IgD-negative memory B cell (primary cell): ENCODE measurements around the gene MYPOP. TPM values are rescaled to one million over a fixed set of nuclear protein-coding genes. Genes with fewer than 3 reads are reported as not detected.

Source experiments
- H3K27ac Mint-ChIP-seq, 3 donors: one replicate each; pipeline ENCODE4 v1.8.0; 2020 to 2022; ENCODE audit warnings: mild to moderate bottlenecking in 3 of 3, mixed read lengths in 3 of 3, moderate library complexity in 1 of 3
- H3K27me3 Mint-ChIP-seq: one replicate; pipeline ENCODE4 v1.8.0; 2021; ENCODE audit warnings: mixed read lengths
- H3K36me3 Mint-ChIP-seq: one replicate; pipeline ENCODE4 v1.8.0; 2020; ENCODE audit warnings: mild to moderate bottlenecking, mixed read lengths
- H3K4me1 Mint-ChIP-seq, 3 donors: one replicate each; pipeline ENCODE4 v1.8.0; 2020 to 2022; ENCODE audit warnings: mixed read lengths in 3 of 3, mild to moderate bottlenecking in 1 of 3
- H3K4me3 Mint-ChIP-seq, 4 donors: one replicate each; pipeline ENCODE4 v1.8.0; 2020 to 2022; ENCODE audit warnings: mild to moderate bottlenecking in 4 of 4, mixed read lengths in 4 of 4, moderate library complexity in 3 of 4
- H3K9me3 Mint-ChIP-seq, 3 donors: one replicate each; pipeline ENCODE4 v1.8.0; 2020 to 2021; ENCODE audit warnings: mixed read lengths in 3 of 3, mild to moderate bottlenecking in 1 of 3
- polyA plus RNA-seq: library from polyadenylated mRNA; unstranded; fragments of 300-500 nt; fragmentation: Illumina TruSeq; gene quantifications from one replicate; pipeline ENCODE4 v1.2.3, GENCODE V29; 2021

Gene MYPOP, protein sequence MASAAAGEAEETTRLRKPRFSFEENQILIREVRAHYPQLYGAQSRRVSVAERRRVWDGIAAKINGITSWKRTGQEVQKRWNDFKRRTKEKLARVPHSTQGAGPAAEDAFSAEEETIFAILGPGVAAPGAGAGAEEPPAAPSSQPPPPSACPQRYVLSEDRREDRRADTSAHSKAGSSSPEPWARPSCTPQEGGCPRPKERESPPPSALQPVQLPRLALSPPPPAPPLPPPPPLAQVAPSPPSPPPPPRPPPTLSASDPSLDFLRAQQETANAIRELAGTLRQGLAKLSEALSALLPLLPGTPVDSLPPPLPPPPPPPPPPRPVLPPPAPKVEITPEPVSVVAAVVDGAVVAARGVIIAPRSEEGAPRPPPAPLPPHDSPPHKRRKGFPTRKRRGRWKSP
- polyA plus RNA-seq, result 0.70 TPM

DNA sequence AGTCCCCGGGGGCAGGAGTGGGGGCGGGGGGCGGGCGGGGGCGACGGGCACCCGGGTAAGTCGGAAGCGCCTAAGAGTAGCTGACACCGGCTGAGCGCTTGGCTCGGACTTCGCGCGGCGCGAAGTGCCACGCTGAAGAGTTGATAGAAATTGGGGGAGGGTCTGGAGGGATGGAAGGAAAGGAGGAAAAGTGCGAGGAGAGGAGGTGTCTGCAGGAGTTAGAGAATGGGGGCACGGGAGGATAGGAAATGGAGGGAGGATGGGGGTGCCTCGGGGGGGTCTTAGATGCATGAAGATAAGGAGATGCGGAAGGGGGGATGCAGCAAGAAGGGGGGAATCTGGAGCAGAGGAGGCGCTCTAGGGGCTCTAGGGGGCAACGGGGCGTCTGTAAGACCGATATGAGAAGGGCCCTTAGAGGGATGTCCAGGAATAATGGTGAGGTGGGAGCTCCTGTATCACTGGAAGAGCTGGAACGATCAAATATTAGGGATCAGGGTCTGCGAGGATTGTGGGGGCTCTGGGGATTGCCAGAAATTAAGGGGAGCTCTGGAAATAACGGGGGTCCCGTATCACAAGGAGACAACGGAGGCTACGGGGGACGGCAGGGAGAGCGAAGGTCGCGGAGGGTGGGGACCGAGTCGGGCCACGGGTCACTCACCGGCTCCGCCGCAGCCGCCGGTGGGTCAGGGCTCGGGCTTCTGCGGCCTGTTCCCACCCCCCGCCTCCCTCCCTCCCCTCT, at the start of gene MYPOP:
TSS of gene MYPOP (minus strand) at position 702 of the 739 bp plus-strand sequence. CDS start 840 bp downstream, outside the sequence.
- Mint-ChIP-seq H3K36me3 (peaks cover 2% of the 10 kb centered on the region), H3K4me1 (peaks cover 4 to 12% (median 10%) of the 10 kb centered on the region in 3 donors), H3K9me3 (no peaks in the 10 kb centered on the region), H3K27me3 (no peaks in the 10 kb centered on the region), H3K4me3 (peak within 1 kb of the TSS; percentile 89 to 99 (median 94)), H3K27ac (peak within 1 kb of the TSS; percentile 92 to 100 (median 95))

DNA sequence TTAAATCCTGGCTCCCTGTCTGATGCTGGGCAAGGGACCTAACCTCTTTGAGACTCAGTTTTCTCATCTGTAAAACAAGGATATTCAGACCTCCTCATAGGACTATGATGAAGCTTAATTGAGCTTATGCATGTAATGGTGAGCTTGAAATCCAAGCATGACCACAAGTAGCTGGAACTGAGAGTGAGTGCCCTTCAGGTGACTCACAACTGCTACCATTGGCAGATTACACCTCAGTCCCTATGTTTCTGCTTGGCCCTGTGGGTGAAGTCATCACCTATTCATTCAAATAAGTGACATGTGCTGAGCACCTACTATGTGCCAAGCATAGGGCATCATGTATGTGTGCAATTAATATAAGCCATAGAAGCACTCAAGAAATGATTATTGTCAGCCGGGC, 45.5 kb upstream of the MYPOP start:
- peaks cover 0 to 5% (median 3%) of the 10 kb centered on the region in 3 donors for H3K9me3 Mint-ChIP-seq
- H3K27ac Mint-ChIP-seq, result no peak overlapping the region
- H3K36me3 Mint-ChIP-seq, result no peaks in the 10 kb centered on the region
- no peak overlapping the region for H3K4me3 Mint-ChIP-seq
- peaks cover 0 to 1% (median 0%) of the 10 kb centered on the region in 3 donors for H3K4me1 Mint-ChIP-seq
- peaks cover 27% of the 10 kb centered on the region for H3K27me3 Mint-ChIP-seq

DNA sequence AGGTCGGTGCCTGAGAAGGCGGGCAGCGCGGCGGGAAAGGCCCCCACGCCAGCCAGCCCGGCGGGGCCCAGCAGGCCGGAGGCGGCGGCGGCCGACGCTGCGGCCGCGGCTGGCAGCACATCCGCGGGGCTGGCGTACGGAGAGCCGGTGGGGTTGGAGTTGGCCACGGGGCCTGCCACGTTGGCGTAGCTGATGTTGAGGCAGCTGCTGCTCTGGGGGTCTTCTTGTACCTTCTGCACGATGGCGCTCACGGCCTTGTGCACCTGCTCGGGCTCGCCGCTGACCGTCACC, 38.0 kb upstream of the MYPOP start:
- peaks cover 22% of the 10 kb centered on the region for H3K27me3 Mint-ChIP-seq
- H3K4me1 Mint-ChIP-seq, result no peaks in the 10 kb centered on the region
- H3K36me3 Mint-ChIP-seq, result peaks cover 4% of the 10 kb centered on the region
- peaks cover 0 to 3% (median 2%) of the 10 kb centered on the region in 3 donors for H3K9me3 Mint-ChIP-seq
- no peak overlapping the region for H3K4me3 Mint-ChIP-seq
- H3K27ac Mint-ChIP-seq, result no peak overlapping the region

DNA sequence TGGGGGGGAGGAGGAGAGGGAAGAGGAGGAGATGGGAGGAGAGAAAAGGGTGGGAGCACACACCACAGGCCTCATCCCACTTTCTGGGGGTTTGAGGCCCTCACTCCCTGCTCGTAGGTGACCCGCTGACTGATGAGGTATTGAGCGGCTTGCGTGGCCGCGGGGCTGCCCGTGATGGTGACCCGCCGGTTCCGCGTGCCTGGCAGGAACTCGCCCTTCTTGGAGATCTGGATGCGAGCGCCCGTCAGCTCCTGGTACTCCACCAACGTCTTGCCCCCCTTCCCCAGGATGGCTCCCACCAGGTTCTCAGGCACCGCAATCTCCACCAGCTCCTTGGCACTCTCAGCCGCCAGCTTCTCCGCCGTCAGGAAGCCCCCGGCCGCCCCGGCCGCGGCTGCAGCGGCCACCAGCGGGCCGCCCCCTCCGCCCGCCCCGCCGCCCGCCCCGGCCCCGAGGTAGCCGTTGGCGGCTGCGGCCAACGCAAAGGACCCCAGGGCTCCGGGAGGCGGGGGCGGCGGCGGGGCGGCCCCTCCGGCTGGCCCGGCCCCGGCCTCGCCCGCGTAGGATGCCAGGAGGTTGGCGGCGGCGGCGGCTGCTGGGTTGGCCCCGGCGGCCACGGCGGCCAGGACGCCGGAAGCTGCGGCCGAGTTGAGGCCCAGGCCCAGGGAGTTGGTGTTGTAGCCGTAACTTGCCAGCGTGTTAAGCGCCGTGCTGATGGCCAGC, 37.5 kb upstream of the MYPOP start:
- Mint-ChIP-seq H3K36me3 (peaks cover 4% of the 10 kb centered on the region), H3K27me3 (peaks cover 27% of the 10 kb centered on the region), H3K9me3 (peaks cover 0 to 3% (median 2%) of the 10 kb centered on the region in 3 donors), H3K27ac (no peak overlapping the region), H3K4me1 (no peaks in the 10 kb centered on the region), H3K4me3 (no peak overlapping the region)

DNA sequence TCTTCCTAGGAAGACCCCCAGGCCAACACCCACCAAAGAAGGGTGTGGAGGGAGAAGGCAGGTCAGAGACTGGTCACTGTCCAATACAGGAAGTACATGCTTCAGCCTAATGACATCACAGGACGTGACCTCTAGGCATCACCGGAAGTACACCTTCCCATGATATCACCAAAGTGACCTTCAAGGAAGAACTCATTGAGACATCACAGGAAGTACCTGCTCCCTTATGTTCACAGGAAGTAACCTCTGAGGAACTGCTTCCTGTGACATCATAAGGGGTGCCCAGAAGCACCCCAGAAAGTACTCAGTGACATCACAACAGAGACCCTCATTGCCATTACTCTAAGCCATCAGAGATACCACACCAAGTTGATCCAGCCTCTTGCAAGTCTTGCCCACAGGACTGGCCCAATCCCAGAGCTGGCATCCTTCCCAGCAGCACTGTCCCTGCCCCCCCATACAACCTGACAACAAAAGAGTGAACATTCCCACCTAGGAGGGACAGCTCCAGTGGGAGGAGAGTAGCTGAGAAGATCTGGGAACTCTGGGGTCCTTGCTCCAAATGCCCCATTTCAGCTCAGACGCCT, 36.4 kb upstream of the MYPOP start:
- peaks cover 4% of the 10 kb centered on the region for H3K36me3 Mint-ChIP-seq
- no peak overlapping the region for H3K4me3 Mint-ChIP-seq
- peaks cover 0 to 3% (median 0%) of the 10 kb centered on the region in 3 donors for H3K9me3 Mint-ChIP-seq
- no peaks in the 10 kb centered on the region for H3K4me1 Mint-ChIP-seq
- peaks cover 27% of the 10 kb centered on the region for H3K27me3 Mint-ChIP-seq
- H3K27ac Mint-ChIP-seq, result no peak overlapping the region

DNA sequence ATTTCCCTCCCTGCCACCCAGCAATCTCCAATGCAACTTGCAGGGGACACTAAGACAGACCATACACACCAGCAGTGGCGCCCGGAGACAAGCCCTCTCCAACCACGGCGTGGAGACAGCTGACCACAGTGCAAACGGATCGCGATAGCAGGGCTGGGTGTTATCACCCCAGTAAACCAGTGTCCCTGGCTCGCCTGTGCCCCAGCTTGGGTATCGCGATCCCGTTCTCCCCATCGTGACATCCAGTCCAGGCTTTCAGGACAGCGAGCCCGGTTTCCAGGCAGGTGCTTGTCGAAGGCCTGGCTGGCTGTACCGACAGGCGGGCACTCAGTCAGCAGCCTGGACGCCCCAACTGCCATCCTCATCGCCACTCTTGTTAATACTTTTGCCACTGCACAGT, 32.9 kb upstream of the MYPOP start:
- H3K4me3 Mint-ChIP-seq, result no peak overlapping the region
- peaks cover 0 to 3% (median 0%) of the 10 kb centered on the region in 3 donors for H3K9me3 Mint-ChIP-seq
- H3K27me3 Mint-ChIP-seq, result peaks cover 37% of the 10 kb centered on the region
- no peak overlapping the region for H3K27ac Mint-ChIP-seq
- H3K36me3 Mint-ChIP-seq, result peaks cover 4% of the 10 kb centered on the region
- H3K4me1 Mint-ChIP-seq, result no peaks in the 10 kb centered on the region

DNA sequence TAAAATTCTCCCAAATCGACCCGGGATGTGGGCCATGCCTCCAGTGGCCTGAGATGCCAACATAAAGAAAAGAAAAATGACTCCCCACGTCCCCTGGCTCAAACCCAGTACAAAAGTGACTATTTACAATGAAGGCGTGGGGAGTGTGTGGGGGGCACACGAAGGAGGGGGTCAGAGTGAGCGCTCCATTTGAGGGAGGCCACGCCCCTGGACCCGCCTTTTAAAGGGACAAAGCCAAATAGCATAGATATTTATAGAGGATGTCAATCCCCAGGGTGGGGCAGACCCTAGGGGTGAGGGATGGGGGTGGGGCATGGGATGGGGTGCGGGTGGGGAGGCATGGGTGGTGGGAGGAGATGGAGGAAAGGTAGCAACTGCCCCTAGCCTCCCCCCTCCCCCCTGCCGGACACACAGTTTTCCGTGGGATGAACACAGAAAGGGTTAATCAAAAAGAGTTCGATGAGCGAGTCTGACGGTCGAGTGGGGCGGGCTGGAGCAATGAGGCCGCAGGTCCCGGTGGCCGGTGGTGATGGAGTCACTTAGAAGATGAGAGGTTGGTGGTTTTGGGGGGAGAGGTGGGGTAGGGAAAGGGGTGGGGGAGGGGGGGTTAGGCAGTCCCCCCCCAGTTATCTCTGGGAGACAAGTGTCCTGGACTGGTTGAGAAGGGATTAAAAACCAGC, 32.3 kb upstream of the MYPOP start:
- Mint-ChIP-seq H3K36me3 (peaks cover 4% of the 10 kb centered on the region), H3K9me3 (peaks cover 0 to 3% (median 0%) of the 10 kb centered on the region in 3 donors), H3K4me3 (no peak overlapping the region), H3K27me3 (peaks cover 35% of the 10 kb centered on the region), H3K4me1 (no peaks in the 10 kb centered on the region), H3K27ac (no peak overlapping the region)

DNA sequence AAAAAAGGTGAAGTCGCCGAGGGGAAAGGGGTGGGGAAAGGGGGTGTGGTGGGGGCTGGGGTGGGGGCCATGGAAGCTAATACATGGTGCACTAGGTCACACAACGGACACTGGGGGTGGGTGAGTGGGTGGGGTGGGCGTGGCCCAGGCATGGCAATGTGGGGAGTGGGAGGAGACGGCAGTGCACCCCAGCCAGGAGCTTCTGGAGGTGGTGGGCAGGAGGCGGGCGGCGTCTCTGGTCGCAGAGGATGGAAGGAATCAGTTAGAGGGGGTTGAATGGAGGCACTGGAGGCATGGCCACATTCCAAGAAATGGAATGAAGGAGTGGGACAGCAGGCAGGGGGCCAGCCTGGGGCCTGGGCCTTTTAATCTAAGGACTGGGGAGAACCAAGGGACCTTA, 31.3 kb upstream of the MYPOP start:
- Mint-ChIP-seq H3K27ac (no peak overlapping the region), H3K4me1 (no peaks in the 10 kb centered on the region), H3K4me3 (no peak overlapping the region), H3K36me3 (peaks cover 3% of the 10 kb centered on the region), H3K27me3 (peaks cover 33% of the 10 kb centered on the region), H3K9me3 (peaks cover 0 to 3% (median 0%) of the 10 kb centered on the region in 3 donors)

DNA sequence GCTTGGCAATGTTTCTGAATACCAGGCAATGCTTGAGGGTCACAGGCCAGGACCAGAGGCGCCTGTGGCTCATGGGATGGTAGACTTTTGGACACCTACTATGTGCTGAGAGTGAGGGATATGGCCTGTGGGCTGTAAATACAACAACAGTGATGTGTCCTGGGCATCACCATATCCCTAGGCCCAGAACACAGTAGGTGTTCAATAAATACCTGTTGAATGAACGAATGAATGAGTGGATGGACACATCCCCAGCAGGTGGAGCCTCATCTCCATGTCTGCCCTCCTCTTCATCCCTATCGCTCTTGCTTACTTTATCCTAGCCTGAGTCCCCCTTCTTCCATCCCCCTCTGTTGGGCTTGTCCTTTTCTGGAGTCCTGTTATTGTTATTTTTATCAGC, 28.6 kb upstream of the MYPOP start:
- peaks cover 26% of the 10 kb centered on the region for H3K27me3 Mint-ChIP-seq
- no peak overlapping the region for H3K27ac Mint-ChIP-seq
- peaks cover 0 to 7% (median 0%) of the 10 kb centered on the region in 3 donors for H3K4me1 Mint-ChIP-seq
- H3K4me3 Mint-ChIP-seq, result no peak overlapping the region
- peaks cover 3% of the 10 kb centered on the region for H3K36me3 Mint-ChIP-seq
- H3K9me3 Mint-ChIP-seq, result no peaks in the 10 kb centered on the region

DNA sequence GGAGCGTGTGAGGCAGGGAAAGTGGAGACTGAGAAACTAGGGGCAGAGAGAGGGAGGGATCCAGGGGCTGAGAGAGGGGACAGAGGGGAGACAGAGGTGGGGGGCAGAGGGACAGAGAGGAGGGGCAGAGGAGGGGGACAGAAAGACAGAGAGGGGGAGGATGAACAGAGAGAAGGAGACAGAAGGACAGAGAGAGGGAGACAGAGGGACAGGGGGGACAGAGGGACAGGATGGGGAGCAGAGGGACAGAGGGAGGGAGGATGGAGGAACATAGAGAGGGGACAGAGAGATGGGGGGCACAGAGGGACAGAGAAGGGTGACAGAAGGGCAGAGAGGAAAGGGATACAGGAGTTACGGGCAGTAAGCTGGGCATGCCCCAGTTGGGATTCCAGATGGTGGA, 26.8 kb upstream of the MYPOP start:
- H3K36me3 Mint-ChIP-seq, result peaks cover 3% of the 10 kb centered on the region
- peaks cover 0 to 2% (median 0%) of the 10 kb centered on the region in 3 donors for H3K9me3 Mint-ChIP-seq
- H3K27ac Mint-ChIP-seq, result no peak overlapping the region
- no peak overlapping the region for H3K4me3 Mint-ChIP-seq
- peaks cover 15% of the 10 kb centered on the region for H3K27me3 Mint-ChIP-seq
- peaks cover 0 to 7% (median 0%) of the 10 kb centered on the region in 3 donors for H3K4me1 Mint-ChIP-seq

DNA sequence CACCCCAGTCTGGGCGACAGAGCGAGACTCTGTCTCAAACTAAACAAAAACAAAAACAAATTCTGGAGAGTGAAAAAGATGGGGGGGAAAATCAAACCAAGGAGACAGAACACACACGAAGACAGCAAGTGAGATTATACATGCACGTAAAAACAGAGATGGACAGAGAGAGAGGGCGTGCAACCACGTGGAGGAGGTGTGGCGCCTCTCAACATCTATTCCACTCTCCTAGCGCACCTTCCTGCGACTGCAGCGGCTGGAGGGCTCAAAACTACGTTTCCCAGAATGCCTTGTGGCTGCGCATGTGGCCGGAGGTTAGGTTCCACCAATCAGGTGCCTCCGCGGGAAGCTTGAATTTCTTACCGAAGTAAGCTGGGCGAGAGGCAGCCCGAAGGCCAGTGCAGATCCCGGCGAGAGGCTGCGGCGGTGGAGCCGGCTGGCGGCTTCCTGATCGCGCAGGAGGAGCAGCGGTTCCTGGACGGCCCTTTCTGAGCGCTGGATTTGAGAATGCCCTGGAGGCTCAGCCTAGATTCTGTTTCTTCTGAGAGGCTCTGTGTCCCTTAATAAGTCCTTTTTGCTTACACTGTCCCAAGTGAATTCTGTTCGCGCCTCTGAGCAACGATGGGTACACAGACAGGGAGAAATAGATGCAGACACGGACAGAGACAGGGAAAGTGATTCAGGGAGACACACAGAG, 25.3 kb upstream of the MYPOP start:
- Mint-ChIP-seq H3K4me1 (peaks cover 0 to 7% (median 0%) of the 10 kb centered on the region in 3 donors), H3K36me3 (peaks cover 3% of the 10 kb centered on the region), H3K27ac (peak overlapping the region in 1 of 3 donors; percentile 40), H3K4me3 (peak overlapping the region in 2 of 4 donors; percentile 68 to 81), H3K9me3 (peaks cover 0 to 2% (median 0%) of the 10 kb centered on the region in 3 donors), H3K27me3 (peaks cover 12% of the 10 kb centered on the region)

DNA sequence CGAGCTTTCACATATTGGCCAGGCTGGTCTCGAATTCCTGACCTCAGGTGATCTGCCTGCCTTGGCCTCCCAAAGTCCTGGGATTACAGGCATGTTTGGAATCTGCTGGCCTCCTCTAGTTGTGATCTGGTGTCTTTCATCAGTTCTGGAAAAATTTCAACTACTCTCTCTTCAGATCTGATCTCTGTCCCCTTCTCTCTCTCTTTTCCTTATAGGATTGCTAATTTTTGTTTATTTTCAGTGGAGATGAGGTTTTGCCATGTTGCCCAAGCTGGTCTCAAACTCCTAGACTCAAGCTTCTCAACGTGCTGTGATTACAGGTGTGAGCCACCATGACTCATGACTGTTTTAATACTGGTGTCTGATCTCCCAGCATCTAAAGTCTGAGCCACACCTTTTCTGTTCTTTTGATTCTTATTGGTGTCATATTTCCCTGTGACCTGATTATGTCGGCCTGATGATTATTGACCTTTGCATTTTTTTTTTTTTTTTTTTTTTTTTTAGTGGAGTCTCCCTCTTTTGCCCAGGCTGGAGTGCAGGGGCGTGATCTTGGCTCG, 22.6 kb upstream of the MYPOP start:
- peaks cover 0 to 2% (median 2%) of the 10 kb centered on the region in 3 donors for H3K9me3 Mint-ChIP-seq
- H3K27me3 Mint-ChIP-seq, result peaks cover 3% of the 10 kb centered on the region
- peak overlapping the region in 1 of 4 donors; percentile 5 for H3K4me3 Mint-ChIP-seq
- H3K36me3 Mint-ChIP-seq, result peaks cover 3% of the 10 kb centered on the region
- peaks cover 0 to 7% (median 0%) of the 10 kb centered on the region in 3 donors for H3K4me1 Mint-ChIP-seq
- peak overlapping the region in 1 of 3 donors; percentile 3 for H3K27ac Mint-ChIP-seq

DNA sequence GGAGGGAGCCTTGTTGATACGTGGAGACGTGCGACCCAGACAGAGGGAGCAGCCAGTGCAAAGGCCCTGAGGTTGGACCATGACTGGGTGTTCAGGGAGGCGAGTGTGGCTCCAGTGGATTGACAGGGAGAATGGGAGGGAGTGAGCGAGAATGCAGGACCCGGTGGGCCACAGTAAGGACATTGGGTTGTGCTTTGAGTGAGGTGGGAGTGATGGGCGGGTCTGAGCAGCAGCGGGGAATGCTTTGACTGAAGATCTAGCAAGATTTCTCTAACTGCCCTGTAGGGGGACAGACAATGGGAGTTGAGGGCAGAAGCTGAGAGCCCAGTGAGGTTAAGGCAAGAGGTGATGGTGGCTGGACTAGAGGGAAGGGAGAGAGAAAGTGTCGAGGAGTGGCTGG, 19.9 kb upstream of the MYPOP start:
- Mint-ChIP-seq H3K9me3 (peaks cover 0 to 2% (median 2%) of the 10 kb centered on the region in 3 donors), H3K4me3 (no peak overlapping the region), H3K4me1 (no peaks in the 10 kb centered on the region), H3K27ac (no peak overlapping the region), H3K36me3 (no peaks in the 10 kb centered on the region), H3K27me3 (peaks cover 10% of the 10 kb centered on the region)
